IPS-15b (cell line): Measurements from ENCODE around the gene RDX.

Experiments used
- H3K27me3 ChIP-seq: one replicate; pipeline ENCODE4 v1.6.1; 2013; ENCODE audit warnings: low read length; ENCODE audit not compliant: control insufficient read depth, insufficient read depth
- H3K36me3 ChIP-seq: one replicate; pipeline ENCODE4 v1.6.1; 2013; ENCODE audit warnings: low read length; ENCODE audit not compliant: control insufficient read depth, insufficient read depth
- H3K4me1 ChIP-seq: one replicate; pipeline ENCODE4 v1.6.1; 2013; ENCODE audit warnings: mild to moderate bottlenecking, low read length; ENCODE audit not compliant: control insufficient read depth, insufficient read depth
- H3K4me3 ChIP-seq: one replicate; pipeline ENCODE4 v1.5.1; 2013; ENCODE audit warnings: low read depth, low read length
- H3K9ac ChIP-seq: one replicate; pipeline ENCODE4 v1.6.1; 2013; ENCODE audit warnings: low read depth, mild to moderate bottlenecking, low read length
- H3K9me3 ChIP-seq: one replicate; pipeline ENCODE4 v1.6.1; 2013; ENCODE audit warnings: mild to moderate bottlenecking, low read length; ENCODE audit not compliant: control insufficient read depth, insufficient read depth

Gene RDX

DNA sequence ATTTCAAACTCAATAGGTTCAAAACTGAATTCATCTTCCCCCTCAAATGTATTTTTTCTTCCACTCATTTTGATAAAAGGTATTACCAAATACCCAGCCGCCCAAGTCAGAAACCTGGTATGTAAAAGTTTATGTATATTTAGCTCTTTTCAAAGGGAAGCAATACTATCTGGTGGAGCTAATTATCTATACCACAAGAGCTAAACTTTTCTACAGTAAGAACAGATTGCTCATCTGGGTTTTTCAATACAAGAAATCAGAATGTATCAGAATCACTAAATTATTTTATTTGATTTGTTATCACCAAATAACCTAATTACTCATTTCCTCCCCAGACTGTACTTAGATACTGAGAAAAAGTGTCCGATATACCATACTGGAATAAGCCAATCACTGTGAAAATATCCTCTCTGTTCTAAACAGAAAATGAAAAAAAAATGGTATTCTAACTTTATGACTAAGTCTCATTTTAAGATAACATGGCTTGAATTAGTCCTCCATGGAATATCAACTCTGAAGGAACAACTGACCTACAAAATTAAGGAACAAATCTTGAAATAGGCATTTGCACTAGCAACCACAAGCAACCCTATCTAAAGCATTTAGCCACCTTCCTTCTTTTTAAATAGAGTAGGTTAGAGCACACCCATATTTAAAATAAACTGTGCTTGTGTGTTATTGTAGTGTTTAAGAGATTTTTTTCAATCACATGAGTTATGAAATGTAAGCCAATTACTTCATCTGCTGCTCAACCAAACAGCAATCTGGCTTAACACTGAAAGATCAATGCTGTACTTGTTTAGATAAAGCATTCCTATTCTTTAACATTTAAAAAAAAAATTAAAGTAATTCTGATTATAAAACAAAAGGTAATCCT, 35.0 kb downstream of the RDX start:
- H3K9ac ChIP-seq = no peak overlapping the region
- no peaks in the 10 kb centered on the region for H3K36me3 ChIP-seq
- H3K4me3 ChIP-seq = no peak overlapping the region
- no peaks in the 10 kb centered on the region for H3K27me3 ChIP-seq
- H3K4me1 ChIP-seq = no peaks in the 10 kb centered on the region
- H3K9me3 ChIP-seq = no peaks in the 10 kb centered on the region

DNA sequence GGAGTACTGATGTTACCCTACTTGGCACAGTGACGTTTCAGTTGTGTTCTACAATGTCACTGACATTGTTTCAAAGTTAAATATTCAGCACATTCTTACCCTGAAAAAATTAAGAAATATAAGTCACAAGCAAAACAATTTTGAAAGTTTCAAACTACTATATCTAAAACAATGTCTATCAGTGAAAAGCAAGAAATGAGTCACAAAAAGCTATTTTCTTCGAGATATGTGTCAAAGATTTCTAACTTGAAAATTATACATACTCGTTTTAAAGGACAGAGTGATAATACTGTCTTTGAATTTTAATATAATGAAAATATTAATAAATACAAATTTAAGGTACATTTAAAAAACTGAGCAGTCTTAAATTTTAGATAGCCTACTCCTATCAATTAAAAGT, 42.9 kb downstream of the RDX start:
- no peaks in the 10 kb centered on the region for H3K27me3 ChIP-seq
- peaks cover 5% of the 10 kb centered on the region for H3K36me3 ChIP-seq
- H3K4me1 ChIP-seq = no peaks in the 10 kb centered on the region
- no peak overlapping the region for H3K4me3 ChIP-seq
- H3K9ac ChIP-seq = no peak overlapping the region
- H3K9me3 ChIP-seq = no peaks in the 10 kb centered on the region

DNA sequence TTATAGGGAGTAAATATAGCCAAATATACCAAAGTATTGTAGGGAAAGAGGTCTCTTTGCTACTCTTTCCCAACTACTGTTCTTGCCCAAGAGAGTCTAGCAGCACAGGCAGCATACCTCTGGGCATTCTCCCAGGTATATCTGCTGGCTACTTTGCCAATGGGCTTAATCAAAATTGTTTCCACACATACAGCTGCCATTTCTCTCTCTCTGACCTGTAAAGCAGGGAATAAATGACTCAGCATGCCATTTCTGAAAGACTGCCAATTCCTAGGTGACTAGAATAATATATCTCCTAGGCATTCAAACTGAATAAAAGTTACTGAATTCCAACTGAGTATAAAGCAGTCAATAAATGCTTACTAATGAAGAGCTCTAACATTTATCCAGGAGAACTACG, 44.6 kb downstream of the RDX start:
- Histone ChIP-seq H3K4me3 (no peak overlapping the region), H3K9ac (no peak overlapping the region), H3K27me3 (no peaks in the 10 kb centered on the region), H3K4me1 (no peaks in the 10 kb centered on the region), H3K36me3 (peaks cover 5% of the 10 kb centered on the region), H3K9me3 (no peaks in the 10 kb centered on the region)

DNA sequence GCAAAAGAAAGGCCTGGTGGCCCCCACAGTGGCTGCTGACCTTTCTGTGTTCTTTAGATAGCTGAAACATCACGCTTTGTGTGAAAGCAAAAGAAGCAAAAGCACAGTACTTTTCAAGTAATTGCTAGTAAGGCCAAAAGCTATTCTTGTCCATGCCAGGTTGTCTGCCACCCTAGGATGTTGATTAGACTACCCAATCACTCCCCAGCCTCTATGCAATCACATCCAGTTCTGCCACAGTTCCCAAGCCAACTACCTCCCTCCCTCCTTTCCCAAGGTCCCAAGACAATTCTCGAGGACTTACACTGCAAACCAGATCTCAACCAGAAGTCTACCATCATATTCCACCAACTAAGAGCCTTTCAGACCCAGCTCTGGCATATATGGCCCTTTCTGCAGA, 46.2 kb downstream of the RDX start:
- H3K36me3 ChIP-seq = peaks cover 5% of the 10 kb centered on the region
- no peaks in the 10 kb centered on the region for H3K4me1 ChIP-seq
- H3K9ac ChIP-seq = no peak overlapping the region
- no peaks in the 10 kb centered on the region for H3K9me3 ChIP-seq
- no peaks in the 10 kb centered on the region for H3K27me3 ChIP-seq
- H3K4me3 ChIP-seq = no peak overlapping the region

DNA sequence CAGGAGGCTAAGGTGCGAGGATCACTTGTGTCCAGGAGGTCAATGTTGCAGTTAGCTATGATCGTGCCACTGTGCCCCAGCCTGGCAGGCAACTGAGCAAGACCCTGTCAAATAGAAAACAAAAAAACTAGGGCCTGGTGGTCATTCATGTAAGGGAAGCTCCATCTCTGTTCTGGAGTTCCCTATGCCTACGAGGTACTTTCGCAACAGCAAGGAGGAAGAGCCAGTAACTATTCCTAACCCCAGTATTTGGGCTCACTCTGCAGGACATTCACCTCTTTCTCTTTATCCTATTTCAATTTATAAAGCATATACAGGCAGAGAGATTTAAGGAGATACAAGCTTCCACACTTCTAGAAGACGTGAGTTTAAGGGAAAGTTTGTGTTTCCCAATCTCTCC, 46.6 kb downstream of the RDX start:
- Histone ChIP-seq H3K27me3 (no peaks in the 10 kb centered on the region), H3K4me1 (no peaks in the 10 kb centered on the region), H3K36me3 (peaks cover 5% of the 10 kb centered on the region)

DNA sequence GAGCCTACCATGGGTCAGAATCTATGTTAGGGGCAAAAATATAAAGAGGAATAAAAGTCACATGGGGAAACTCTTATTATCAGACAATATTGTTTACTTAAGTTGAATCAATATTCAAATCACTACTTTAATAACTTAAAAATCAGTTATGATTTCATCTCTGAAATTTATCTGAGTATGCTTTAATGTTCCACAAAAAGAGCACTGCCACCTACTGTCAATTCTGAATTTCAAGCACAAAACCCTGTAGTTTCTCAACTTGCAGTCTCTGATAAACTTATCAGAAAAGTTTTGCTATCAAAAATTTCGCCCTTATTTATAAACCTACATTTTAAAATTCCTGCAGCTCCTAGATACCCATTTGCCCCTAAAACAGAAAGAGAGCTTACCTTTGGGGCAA, 47.3 kb downstream of the RDX start:
- Histone ChIP-seq H3K4me3 (no peak overlapping the region), H3K27me3 (no peaks in the 10 kb centered on the region), H3K9ac (no peak overlapping the region), H3K36me3 (peaks cover 5% of the 10 kb centered on the region), H3K9me3 (no peaks in the 10 kb centered on the region), H3K4me1 (no peaks in the 10 kb centered on the region)

More for the DNA sequence above, 46.6 kb downstream of the RDX start:
- H3K9me3 ChIP-seq = no peaks in the 10 kb centered on the region
- no peak overlapping the region for H3K4me3 ChIP-seq
- no peak overlapping the region for H3K9ac ChIP-seq

DNA sequence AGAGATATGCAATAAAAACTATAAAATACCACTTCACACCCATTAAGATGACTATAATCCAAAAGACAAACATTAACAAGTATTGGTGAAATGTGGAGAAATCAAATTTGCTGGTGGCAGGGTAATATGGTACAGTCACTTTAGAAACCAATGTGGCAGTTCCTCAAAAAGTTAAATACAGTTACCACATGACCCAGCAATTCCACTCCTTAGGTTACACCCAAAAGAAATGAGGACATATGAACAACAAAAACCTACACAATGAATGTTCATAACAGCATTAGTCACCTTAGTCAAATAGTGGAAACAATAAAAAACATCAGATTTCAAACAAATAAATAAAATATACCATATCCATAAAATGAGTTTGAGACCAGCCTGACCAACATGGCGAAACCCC, 52.6 kb downstream of the RDX start:
- H3K4me1 ChIP-seq = no peaks in the 10 kb centered on the region
- H3K4me3 ChIP-seq = no peak overlapping the region
- no peaks in the 10 kb centered on the region for H3K36me3 ChIP-seq

DNA sequence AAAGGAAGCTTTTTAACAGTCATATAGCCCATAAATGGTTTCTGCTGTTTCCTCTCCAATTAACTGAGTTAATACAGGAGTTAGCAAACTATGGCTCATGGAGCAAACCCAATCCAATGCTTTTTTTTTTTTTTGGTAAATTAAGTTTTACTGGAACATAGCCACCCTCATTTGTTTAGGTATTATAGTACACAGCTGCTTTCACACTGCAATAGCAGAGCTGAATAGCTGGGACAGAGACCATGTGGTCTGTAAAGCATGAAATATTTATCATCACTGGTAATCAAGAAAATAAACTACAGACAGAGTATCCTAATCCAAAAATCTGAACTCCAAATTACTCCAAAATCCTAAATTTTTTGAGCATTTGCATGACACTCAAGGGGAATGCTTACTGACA, 53.7 kb downstream of the RDX start:
- Histone ChIP-seq H3K9ac (no peak overlapping the region), H3K9me3 (no peaks in the 10 kb centered on the region), H3K4me3 (no peak overlapping the region), H3K4me1 (no peaks in the 10 kb centered on the region), H3K27me3 (no peaks in the 10 kb centered on the region), H3K36me3 (no peaks in the 10 kb centered on the region)

More for the DNA sequence above, 52.6 kb downstream of the RDX start:
- Histone ChIP-seq H3K27me3 (no peaks in the 10 kb centered on the region), H3K9ac (no peak overlapping the region), H3K9me3 (no peaks in the 10 kb centered on the region)

DNA sequence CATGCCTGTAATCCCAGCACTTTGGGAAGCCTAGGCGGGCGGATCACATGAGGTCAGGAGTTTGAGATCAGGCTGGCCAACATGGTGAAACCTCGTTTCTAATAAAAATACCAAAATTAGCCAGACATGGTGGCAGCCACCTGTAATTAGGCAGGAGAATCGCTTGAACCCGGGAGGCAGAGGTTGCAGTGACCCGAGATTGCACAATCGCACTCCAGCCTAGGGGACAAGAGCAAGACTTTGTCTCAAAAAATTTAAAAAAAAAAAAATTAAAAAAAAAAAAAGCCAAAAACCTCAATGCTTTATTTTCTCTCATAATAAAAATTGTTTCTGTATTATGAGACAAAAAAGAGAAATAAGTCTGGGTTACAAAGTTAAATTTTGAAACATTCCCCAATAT, 54.2 kb downstream of the RDX start:
- H3K9me3 ChIP-seq = no peaks in the 10 kb centered on the region
- no peaks in the 10 kb centered on the region for H3K4me1 ChIP-seq
- no peak overlapping the region for H3K4me3 ChIP-seq
- H3K9ac ChIP-seq = no peak overlapping the region
- no peaks in the 10 kb centered on the region for H3K27me3 ChIP-seq
- H3K36me3 ChIP-seq = no peaks in the 10 kb centered on the region

DNA sequence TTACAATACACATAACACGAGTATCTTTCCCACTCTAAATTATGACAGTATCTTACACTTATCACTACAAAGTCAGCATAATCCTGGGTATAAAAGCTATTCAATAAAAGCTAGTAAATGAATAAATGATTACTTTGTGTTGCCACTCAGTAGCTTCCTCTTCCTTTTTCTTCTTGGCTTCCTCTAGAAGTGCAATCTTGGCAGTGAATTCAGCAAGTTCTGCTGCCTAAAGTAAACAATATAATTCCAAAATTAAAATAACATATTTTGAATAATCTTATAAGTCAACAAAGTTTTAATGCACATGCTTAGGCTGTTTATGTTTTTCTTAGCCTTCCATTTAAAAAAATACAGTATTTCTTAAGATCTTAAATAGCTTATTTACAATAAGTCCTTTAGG, 60.4 kb downstream of the RDX start:
- Histone ChIP-seq H3K4me1 (no peaks in the 10 kb centered on the region), H3K4me3 (no peak overlapping the region), H3K9ac (no peak overlapping the region), H3K27me3 (no peaks in the 10 kb centered on the region), H3K36me3 (peaks cover 19% of the 10 kb centered on the region), H3K9me3 (no peaks in the 10 kb centered on the region)

DNA sequence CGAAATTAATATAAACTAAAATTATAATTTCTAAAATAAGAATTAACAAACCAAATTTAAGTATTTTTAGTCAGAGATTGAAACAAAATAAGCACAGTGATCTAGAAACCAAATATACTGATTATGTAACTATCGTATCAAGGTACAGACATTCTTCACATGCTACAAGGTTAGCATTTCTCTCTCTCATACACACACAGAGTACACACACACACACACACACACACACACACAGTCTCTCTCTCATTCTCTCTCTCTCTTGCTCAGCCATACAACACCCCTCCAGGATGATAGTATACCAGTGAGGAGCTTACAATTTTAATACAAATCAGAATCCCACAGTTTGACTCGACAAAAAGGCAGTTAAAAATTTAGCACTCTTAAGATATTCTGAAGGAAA, 66.0 kb downstream of the RDX start:
- Histone ChIP-seq H3K36me3 (peaks cover 19% of the 10 kb centered on the region), H3K9me3 (no peaks in the 10 kb centered on the region), H3K4me3 (no peak overlapping the region), H3K27me3 (no peaks in the 10 kb centered on the region), H3K9ac (no peak overlapping the region), H3K4me1 (no peaks in the 10 kb centered on the region)

DNA sequence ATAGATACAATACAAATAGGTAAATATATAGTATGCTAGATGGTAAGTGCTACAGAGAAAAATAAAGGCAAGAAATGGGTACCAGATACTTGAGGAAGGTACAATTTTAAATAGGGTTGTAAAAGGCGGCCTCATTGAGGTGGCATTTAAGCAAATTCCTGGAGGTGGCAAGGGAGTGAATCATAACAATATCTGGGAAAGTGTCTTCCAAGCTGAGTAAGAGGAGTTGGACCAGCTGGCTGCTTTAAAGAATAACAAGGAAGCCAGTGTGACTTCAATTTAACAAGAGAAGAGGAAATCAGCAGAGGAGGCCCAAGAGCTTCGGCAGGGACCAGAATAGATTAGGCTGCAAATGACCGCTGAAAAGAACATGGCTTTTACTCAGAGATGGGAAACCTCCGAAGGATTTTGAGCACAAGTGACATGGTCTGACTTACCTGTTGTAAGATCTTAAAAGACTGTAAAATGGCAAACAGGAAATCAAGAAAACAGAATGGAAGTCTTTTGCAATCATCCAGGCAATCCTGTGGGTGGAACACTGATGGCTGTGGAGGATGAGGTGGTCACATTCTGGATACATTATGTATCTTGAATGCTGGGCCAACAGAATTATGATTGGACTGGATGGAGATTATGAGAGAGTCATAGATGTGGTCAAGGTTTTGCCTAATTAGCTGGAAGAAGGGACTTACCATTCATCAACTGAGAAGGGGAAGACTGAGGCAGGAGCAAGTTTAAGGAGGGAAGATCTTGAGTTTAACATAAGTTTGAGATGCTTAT, 77.2 kb downstream of the RDX start:
- H3K9ac ChIP-seq = no peak overlapping the region
- H3K36me3 ChIP-seq = no peaks in the 10 kb centered on the region
- H3K4me3 ChIP-seq = no peak overlapping the region
- no peaks in the 10 kb centered on the region for H3K27me3 ChIP-seq
- H3K9me3 ChIP-seq = no peaks in the 10 kb centered on the region
- H3K4me1 ChIP-seq = no peaks in the 10 kb centered on the region
